GM19035 (cell line): Measurements from ENCODE around the gene RAB11FIP5.

Experiments
- ATAC-seq: cut with Tn5 transposase; IDR thresholded peaks from one replicate; pipeline ENCODE4 v1.9.1; 2021; ENCODE audit not compliant: unreplicated experiment

Gene RAB11FIP5

DNA sequence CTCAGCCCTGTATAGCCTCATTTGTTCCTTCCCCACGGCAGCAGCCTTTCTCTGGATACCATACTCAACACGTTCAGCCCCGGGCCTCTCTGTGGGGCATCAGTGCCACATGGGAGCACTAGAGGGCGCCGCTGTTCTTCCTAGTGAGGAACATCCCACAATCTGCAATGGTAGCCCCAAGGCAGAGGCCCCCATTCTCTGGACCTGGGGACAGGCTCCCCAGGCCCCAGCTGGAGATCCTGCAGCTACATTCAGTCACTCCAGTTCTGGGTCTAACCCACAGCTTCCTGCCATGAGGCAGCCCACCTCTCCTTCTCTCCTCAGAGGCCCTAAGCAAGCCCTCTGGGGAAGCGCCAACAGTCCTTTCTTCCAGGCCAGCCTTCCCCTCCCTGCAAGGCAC, 27.1 kb downstream of the RAB11FIP5 start:
- ATAC-seq = peak; percentile 96

GRCh38 chr2:73084971-73085370, 27.8 kb downstream of the RAB11FIP5 start:
- ATAC-seq = no peak

DNA sequence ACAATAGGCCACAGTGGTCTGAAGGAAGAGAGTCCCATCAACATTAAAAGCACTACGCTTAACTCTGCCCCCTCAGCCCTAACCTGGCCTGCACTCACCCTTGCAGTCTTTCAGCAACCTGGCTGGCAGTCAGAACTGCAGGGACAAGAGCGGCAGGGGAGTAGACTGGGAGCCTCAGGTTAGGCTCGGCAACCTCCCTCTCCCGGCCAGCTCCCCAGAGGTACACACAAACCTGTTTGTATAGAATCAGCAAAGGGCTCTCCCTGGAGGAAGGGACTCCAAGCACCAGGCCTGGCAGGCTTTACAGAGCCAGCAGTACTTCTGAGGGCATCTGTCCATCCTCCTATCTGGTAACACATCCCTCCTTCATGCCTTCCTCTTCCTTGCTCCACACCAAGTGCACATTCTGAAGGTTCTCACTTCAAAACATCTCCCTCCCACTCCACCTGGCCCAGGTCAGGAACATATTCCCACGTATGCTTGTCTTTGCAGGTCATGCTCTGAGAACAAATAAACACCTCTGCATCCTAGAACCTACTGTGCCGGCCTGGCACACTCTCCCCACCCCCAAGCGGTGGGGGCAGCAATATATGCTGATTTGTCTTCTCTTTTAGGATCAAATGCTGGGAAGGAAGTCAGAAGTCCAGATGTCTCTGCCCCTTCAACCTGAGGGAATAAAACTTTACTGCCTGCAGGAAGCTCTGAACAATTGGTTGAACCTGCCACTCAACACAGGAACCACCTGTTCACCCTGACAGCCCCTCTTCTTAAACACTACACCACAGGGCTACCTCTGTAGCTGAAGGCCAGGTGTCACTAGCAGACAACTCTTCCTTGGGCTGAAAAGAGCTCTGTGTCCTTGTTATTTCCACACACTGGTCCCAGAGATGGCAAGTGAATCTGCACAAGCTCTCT, 28.6 kb downstream of the RAB11FIP5 start:
- no peak for ATAC-seq

DNA sequence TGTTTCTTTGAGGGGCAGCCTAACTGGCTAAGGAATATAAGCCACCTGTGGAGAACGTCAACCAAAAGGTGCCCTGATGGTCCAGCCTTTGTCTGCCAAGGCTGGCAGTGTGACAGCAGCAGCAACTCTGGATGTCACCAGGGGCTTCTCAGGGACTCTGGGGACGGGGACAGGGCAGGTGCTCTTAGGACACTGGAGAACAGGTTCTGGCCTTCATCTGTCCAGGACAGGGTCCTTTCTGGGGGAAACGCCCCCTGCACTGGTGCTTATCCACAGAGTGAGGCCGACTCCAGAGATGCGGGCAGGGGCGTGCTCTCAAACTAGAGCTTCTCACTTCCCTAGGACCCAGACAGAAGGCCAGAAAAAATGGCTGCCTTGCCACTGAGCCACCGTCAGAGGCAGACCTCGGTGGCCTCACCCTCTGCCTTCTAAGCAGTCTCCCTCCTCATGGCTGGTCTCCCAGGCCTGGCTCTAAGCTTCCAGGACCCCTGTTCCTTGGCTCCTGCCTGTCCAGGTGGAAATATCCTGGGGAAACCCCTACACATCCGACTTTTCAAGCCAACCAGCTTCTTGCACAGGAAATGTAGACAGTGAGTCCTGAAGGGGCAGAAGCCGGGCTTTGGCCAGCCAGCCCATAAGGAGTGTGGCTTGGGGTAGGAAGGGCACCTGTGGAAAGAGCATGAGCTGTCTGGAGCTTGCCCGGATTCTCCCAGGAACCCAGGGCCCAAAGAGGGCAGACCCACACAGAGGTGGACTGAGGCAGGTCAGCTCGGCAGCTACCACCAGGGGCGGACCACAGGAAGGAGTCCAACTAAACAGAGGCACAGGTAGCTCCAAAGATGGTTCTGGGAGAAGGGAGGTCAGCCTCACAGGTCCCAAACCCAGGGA, 30.0 kb downstream of the RAB11FIP5 start:
- no peak for ATAC-seq

- no peak for ATAC-seq
Observed at GRCh38 chr2:73081181-73081671, 31.5 kb downstream of the RAB11FIP5 start.

- no peak for ATAC-seq
Observed at GRCh38 chr2:73080321-73081131, 32.2 kb downstream of the RAB11FIP5 start.

DNA sequence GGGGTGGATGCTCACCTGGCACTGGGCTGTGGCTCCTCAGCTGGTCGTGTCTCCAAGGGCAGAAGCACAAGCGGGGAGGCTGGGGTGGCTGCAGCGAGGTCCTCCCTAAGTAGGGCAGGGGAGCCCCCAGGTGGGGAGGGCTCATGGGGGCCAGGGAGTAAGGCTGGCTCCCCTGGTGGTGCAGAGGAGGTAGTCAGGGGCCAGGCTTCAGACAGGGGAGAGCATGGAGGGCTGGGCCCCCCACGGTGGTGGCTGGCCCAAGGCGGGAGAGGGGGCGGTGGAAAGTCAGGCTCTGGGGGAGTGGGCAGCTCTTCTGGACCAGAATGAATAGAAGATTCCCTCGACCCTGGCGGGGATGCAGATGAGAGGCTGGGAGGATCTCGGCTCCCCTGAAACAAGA, 33.1 kb downstream of the RAB11FIP5 start:
- ATAC-seq = no peak

GRCh38 chr2:73078457-73079411, 34.0 kb downstream of the RAB11FIP5 start:
- ATAC-seq = no peak

DNA sequence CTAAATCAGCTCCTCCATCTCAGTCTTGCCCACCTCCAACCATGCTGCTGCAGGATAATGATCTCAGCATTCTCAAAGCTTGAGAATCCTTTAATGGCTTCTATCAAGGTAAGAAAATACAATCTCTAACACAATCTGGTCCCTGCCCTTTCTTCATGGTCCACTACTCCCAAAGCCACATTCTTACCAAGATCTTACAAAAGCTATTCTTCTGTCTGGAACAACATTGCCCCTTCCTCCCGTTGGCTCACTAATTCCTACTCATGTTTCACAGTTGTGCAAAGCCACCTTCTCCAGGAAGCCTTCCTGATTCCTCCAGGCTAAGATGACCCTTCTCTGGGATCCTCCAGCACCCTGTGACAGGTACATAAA, 35.3 kb downstream of the RAB11FIP5 start:
- ATAC-seq = no peak

DNA sequence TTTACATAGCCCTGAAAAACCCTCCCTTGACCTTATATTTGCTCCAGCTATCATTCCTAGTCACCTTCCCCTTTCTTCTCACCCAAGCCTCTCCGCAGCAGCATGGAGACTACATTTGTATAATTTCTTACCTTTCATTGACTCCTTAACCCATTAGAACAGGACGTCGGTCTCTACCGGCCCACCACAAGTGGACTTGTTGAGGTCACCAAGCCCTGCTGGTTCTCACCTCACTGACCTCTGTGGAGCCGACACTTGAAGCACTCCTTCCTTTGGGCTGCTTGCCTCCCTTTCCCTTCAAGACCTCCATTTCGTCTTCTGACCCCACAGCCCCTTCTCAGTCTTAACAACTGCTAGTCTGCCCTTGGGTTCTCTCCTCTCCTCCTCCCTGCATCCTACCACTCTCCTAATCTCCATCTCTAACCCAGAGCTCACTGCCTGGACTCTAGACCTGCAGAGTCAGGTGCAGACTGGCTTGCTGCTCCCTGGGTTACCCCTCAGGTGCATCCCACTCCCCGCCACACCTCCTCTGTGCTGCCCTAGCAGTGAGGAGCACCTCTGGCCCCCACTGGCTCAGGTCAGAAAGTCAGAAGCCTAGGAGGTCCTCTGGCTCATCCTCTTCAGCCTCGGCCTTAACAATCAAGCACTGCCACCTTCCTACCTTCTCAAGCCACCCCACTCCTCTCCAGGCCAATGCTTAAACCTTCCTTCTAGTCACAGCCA, 35.9 kb downstream of the RAB11FIP5 start:
- ATAC-seq = no peak

GRCh38 chr2:73075477-73076373, 37.0 kb downstream of the RAB11FIP5 start:
- ATAC-seq = no peak

- ATAC-seq = no peak
Observed at GRCh38 chr2:73074110-73075069, 38.4 kb downstream of the RAB11FIP5 start.

- no peak for ATAC-seq
Observed at GRCh38 chr2:73072416-73072815, 40.3 kb downstream of the RAB11FIP5 start.

- ATAC-seq = peak; percentile 12
Observed at GRCh38 chr2:73072129-73072395, 40.7 kb downstream of the RAB11FIP5 start.

DNA sequence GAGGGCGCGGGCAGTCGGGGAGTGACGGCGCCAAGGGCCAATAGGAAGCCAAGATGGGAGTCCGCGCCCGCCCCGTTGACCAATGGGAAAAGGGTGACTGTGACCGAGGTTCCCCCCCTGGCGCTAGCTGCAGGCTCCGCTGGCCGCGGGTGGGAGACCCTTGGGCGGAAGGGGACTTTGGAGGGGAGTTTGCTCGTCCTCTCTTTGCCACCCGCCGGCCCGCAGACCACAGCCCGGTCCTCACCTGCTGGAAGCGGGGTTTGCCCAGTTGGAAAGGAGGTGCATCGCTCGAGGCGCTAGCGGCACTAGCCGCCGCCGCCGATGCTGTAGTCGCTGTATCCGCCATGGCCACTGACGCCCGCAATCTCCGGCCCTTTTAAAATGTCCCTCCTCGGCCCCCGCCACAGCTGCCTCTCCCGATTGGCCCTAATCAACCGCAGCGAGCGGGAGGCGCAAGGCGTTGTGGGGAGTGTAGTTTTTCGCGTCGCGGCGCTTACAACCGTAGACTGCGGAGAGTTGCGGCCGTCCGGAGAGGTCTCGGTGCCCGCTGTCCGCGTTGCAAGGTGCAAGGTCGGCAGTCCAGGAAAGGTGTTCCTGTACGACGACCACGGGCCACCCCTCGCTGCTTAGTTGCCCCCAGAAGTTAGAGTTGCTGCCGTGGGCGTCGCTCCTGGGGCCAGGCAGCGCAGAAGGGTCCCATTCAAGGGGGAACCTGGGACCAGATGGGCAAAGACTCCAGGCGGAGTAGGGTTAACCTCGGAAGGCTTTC, 41.2 kb downstream of the RAB11FIP5 start, which contains the start of gene SFXN5:
TSS of gene SFXN5 (minus strand) at position 353 of the 769 bp plus-strand sequence. CDS start at position 346, 7 bp downstream.
- peak; percentile 89 for ATAC-seq

GRCh38 chr2:73070643-73071359, 41.9 kb downstream of the RAB11FIP5 start:
- ATAC-seq = peak; percentile 26
